K562 (cell line): ENCODE measurements around the gene SLC9A3.

Source experiments
- ELK3 ChIP-seq: fragments of 450-650 bp; formaldehyde crosslinking; IDR thresholded peaks from 2 replicates; pipeline ENCODE4 v1.4.0; 2020; ENCODE audit warnings: mild to moderate bottlenecking
- FOXA3 ChIP-seq, 2 experiments: fragments of 450-650 bp in 1 of 2; sonication (generic) in 1 of 2; formaldehyde crosslinking; IDR thresholded peaks in 1 of 2; conservative IDR thresholded peaks in 1 of 2; 2 replicates each; pipeline versions ENCODE4 v1.4.0 to v1.8.0; 2020 to 2022; ENCODE audit warnings: mild to moderate bottlenecking in 2 of 2, missing genetic modification reagents in 1 of 2
- JUND ChIP-seq, 2 experiments: IDR thresholded peaks; 2 replicates in 1 of 2; 3 replicates in 1 of 2; pipeline ENCODE4 v1.6.1; 2011; ENCODE audit warnings: borderline replicate concordance in 2 of 2, low read depth in 2 of 2, low read length in 2 of 2, improper control_type of control experiment in 1 of 2, missing biosample characterization in 1 of 2, missing genetic modification characterization in 1 of 2, missing genetic modification reagents in 1 of 2
- NEUROD1 ChIP-seq: fragments of 150-350 bp; IDR thresholded peaks from 2 replicates; pipeline ENCODE4 v1.6.1; 2014; ENCODE audit warnings: borderline replicate concordance, low read length, low read depth; ENCODE audit not compliant: partially characterized antibody
- RBM17 ChIP-seq: fragments of 200-400 bp; formaldehyde crosslinking; IDR thresholded peaks from 2 replicates; pipeline ENCODE4 v1.6.1; 2017; ENCODE audit warnings: low read depth, mild to moderate bottlenecking, low read length, borderline replicate concordance
- RFX5 ChIP-seq: IDR thresholded peaks from 2 replicates; pipeline ENCODE4 v1.6.1; 2011; ENCODE audit warnings: low read depth, mild to moderate bottlenecking, improper control_type of control experiment, low read length
- ZFP30 ChIP-seq: fragments of 250-450 bp; sonication (Bioruptor Pico); IDR thresholded peaks from 2 replicates; pipeline ENCODE4 v1.8.0; 2022; ENCODE audit warnings: moderate library complexity, mild to moderate bottlenecking, inconsistent platforms, borderline replicate concordance
- ZNF184 ChIP-seq: sonication (generic); formaldehyde crosslinking; IDR thresholded peaks from 2 replicates; pipeline ENCODE4 v1.5.0; 2020; ENCODE audit warnings: missing genetic modification reagents
- TF ChIP-seq, protein P1 (sequence below), 2 experiments: IDR thresholded peaks; 2 replicates each; pipeline ENCODE4 v1.6.1; 2012; ENCODE audit warnings: improper control_type of control experiment in 2 of 2, low read depth in 2 of 2, low read length in 2 of 2, borderline replicate concordance in 1 of 2
- TF ChIP-seq, protein P2 (sequence below): sonication (generic); formaldehyde crosslinking; IDR thresholded peaks from 2 replicates; pipeline ENCODE4 v1.9.0; 2022; ENCODE audit warnings: mild to moderate bottlenecking, missing genetic modification reagents
- TF ChIP-seq, protein P3 (sequence below): fragments of 200-600 bp; sonication (generic); IDR thresholded peaks from one replicate; pipeline ENCODE4 v1.6.1; 2012; ENCODE audit warnings: mild to moderate bottlenecking, low read depth, low read length, inconsistent platforms

GRCh38 chr5:455806-456205, 68.4 kb downstream of the SLC9A3 start:
- TF ChIP-seq, protein P1, sequence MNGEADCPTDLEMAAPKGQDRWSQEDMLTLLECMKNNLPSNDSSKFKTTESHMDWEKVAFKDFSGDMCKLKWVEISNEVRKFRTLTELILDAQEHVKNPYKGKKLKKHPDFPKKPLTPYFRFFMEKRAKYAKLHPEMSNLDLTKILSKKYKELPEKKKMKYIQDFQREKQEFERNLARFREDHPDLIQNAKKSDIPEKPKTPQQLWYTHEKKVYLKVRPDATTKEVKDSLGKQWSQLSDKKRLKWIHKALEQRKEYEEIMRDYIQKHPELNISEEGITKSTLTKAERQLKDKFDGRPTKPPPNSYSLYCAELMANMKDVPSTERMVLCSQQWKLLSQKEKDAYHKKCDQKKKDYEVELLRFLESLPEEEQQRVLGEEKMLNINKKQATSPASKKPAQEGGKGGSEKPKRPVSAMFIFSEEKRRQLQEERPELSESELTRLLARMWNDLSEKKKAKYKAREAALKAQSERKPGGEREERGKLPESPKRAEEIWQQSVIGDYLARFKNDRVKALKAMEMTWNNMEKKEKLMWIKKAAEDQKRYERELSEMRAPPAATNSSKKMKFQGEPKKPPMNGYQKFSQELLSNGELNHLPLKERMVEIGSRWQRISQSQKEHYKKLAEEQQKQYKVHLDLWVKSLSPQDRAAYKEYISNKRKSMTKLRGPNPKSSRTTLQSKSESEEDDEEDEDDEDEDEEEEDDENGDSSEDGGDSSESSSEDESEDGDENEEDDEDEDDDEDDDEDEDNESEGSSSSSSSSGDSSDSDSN (IDR thresholded peaks at IDR 0.05; ENCODE audit: borderline replicate concordance in 1 of 2, low read depth in 2 of 2, low read length in 2 of 2) = no peak
- TF ChIP-seq ZFP30 (no peak), JUND (IDR thresholded peaks at IDR 0.05; ENCODE audit: borderline replicate concordance, low read depth, low read length) (no peak), JUND (tag; IDR thresholded peaks at IDR 0.05; ENCODE audit: borderline replicate concordance, low read depth, low read length) (no peak), FOXA3 (CRISPR knock-in tag; conservative IDR thresholded peaks at IDR 0.05 in 1 of 2, IDR thresholded peaks at IDR 0.05 in 1 of 2) (no peak), RFX5 (no peak), RBM17 (no peak), ELK3 (CRISPR knock-in tag) (no peak), ZNF184 (CRISPR knock-in tag) (no peak), NEUROD1 (no peak)
- TF ChIP-seq, protein P2, sequence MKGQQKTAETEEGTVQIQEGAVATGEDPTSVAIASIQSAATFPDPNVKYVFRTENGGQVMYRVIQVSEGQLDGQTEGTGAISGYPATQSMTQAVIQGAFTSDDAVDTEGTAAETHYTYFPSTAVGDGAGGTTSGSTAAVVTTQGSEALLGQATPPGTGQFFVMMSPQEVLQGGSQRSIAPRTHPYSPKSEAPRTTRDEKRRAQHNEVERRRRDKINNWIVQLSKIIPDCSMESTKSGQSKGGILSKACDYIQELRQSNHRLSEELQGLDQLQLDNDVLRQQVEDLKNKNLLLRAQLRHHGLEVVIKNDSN = no peak
- TF ChIP-seq, protein P3, sequence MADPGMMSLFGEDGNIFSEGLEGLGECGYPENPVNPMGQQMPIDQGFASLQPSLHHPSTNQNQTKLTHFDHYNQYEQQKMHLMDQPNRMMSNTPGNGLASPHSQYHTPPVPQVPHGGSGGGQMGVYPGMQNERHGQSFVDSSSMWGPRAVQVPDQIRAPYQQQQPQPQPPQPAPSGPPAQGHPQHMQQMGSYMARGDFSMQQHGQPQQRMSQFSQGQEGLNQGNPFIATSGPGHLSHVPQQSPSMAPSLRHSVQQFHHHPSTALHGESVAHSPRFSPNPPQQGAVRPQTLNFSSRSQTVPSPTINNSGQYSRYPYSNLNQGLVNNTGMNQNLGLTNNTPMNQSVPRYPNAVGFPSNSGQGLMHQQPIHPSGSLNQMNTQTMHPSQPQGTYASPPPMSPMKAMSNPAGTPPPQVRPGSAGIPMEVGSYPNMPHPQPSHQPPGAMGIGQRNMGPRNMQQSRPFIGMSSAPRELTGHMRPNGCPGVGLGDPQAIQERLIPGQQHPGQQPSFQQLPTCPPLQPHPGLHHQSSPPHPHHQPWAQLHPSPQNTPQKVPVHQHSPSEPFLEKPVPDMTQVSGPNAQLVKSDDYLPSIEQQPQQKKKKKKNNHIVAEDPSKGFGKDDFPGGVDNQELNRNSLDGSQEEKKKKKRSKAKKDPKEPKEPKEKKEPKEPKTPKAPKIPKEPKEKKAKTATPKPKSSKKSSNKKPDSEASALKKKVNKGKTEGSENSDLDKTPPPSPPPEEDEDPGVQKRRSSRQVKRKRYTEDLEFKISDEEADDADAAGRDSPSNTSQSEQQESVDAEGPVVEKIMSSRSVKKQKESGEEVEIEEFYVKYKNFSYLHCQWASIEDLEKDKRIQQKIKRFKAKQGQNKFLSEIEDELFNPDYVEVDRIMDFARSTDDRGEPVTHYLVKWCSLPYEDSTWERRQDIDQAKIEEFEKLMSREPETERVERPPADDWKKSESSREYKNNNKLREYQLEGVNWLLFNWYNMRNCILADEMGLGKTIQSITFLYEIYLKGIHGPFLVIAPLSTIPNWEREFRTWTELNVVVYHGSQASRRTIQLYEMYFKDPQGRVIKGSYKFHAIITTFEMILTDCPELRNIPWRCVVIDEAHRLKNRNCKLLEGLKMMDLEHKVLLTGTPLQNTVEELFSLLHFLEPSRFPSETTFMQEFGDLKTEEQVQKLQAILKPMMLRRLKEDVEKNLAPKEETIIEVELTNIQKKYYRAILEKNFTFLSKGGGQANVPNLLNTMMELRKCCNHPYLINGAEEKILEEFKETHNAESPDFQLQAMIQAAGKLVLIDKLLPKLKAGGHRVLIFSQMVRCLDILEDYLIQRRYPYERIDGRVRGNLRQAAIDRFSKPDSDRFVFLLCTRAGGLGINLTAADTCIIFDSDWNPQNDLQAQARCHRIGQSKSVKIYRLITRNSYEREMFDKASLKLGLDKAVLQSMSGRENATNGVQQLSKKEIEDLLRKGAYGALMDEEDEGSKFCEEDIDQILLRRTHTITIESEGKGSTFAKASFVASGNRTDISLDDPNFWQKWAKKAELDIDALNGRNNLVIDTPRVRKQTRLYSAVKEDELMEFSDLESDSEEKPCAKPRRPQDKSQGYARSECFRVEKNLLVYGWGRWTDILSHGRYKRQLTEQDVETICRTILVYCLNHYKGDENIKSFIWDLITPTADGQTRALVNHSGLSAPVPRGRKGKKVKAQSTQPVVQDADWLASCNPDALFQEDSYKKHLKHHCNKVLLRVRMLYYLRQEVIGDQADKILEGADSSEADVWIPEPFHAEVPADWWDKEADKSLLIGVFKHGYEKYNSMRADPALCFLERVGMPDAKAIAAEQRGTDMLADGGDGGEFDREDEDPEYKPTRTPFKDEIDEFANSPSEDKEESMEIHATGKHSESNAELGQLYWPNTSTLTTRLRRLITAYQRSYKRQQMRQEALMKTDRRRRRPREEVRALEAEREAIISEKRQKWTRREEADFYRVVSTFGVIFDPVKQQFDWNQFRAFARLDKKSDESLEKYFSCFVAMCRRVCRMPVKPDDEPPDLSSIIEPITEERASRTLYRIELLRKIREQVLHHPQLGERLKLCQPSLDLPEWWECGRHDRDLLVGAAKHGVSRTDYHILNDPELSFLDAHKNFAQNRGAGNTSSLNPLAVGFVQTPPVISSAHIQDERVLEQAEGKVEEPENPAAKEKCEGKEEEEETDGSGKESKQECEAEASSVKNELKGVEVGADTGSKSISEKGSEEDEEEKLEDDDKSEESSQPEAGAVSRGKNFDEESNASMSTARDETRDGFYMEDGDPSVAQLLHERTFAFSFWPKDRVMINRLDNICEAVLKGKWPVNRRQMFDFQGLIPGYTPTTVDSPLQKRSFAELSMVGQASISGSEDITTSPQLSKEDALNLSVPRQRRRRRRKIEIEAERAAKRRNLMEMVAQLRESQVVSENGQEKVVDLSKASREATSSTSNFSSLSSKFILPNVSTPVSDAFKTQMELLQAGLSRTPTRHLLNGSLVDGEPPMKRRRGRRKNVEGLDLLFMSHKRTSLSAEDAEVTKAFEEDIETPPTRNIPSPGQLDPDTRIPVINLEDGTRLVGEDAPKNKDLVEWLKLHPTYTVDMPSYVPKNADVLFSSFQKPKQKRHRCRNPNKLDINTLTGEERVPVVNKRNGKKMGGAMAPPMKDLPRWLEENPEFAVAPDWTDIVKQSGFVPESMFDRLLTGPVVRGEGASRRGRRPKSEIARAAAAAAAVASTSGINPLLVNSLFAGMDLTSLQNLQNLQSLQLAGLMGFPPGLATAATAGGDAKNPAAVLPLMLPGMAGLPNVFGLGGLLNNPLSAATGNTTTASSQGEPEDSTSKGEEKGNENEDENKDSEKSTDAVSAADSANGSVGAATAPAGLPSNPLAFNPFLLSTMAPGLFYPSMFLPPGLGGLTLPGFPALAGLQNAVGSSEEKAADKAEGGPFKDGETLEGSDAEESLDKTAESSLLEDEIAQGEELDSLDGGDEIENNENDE = no peak
